HG03175 (cell line): Measurements from ENCODE around the gene CYP2S1.

Source experiments
- ATAC-seq: cut with Tn5 transposase; IDR thresholded peaks from one replicate; pipeline ENCODE4 v1.9.1; 2021; ENCODE audit warnings: mild to moderate bottlenecking, moderate library complexity; ENCODE audit not compliant: unreplicated experiment

The CYP2S1 gene

GRCh38 chr19:41255171-41255570 is 62.2 kb downstream of the CYP2S1 start:
- no peak for ATAC-seq
